Subcutaneous adipose tissue (tissue), 4 donors: Measurements from ENCODE around the gene TFPT. TPM values are rescaled to one million over a fixed set of nuclear protein-coding genes. Genes with fewer than 3 reads are reported as not detected.

ENCODE experiments used
- total RNA-seq, 4 donors: library from RNA; depleted of rRNA; stranded (reverse); fragments of >200 nt; gene quantifications; one replicate each; pipeline ENCODE4 v1.1.0, GENCODE V29; 2016
- TF ChIP-seq, protein P1 (sequence below): fragments of 450-650 bp; IDR thresholded peaks from one replicate; pipeline ENCODE4 v1.5.1; 2016; ENCODE audit warnings: low read depth, mild to moderate bottlenecking, control low read depth, antibody characterized with exemption, moderate library complexity

TFPT gene
- total RNA-seq, 4 donors from 2014 or later, result 5.7 to 23.6 (median 16.6) TPM

DNA sequence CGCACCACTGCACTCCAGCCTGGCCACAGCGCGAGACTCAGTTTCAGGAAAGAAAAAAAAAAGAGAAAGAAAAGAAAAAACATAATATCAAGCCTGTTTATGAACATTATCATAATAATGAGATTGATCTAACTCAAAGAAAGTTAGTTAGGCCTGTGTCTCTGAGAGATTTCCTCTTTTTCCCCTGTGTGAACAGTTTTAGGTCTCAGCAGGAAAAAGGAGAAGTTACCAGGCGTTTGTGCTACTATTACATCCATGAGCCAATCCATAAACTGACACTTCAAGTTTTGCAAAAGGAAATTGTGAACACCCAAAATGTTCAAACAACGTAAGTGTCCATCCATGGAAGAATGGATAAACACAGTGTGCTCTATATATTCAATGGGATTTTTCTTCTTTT is 38.1 kb downstream of the TFPT start:
- TF ChIP-seq, protein P1, sequence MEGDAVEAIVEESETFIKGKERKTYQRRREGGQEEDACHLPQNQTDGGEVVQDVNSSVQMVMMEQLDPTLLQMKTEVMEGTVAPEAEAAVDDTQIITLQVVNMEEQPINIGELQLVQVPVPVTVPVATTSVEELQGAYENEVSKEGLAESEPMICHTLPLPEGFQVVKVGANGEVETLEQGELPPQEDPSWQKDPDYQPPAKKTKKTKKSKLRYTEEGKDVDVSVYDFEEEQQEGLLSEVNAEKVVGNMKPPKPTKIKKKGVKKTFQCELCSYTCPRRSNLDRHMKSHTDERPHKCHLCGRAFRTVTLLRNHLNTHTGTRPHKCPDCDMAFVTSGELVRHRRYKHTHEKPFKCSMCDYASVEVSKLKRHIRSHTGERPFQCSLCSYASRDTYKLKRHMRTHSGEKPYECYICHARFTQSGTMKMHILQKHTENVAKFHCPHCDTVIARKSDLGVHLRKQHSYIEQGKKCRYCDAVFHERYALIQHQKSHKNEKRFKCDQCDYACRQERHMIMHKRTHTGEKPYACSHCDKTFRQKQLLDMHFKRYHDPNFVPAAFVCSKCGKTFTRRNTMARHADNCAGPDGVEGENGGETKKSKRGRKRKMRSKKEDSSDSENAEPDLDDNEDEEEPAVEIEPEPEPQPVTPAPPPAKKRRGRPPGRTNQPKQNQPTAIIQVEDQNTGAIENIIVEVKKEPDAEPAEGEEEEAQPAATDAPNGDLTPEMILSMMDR, result no peak

DNA sequence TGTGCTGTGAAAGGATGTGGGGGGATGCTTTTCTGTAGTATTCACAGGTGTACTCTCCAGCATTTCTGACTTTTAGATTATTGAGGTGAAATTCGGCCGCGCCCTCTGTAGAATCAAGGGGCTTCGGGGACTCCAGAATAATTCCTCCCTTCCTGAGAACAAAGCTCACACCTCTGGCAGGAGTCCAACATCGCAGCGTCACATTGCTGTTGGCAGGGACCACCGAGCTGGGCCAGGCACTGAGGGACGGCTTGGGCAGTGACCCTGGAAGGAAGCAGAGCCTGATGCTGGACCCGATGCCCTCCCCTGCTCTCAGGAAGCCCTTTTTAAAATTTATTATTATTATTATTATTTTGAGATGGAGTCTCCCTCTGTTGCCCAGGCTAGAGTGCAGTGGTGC is 40.6 kb downstream of the TFPT start:
- TF ChIP-seq, protein P1, result no peak

DNA sequence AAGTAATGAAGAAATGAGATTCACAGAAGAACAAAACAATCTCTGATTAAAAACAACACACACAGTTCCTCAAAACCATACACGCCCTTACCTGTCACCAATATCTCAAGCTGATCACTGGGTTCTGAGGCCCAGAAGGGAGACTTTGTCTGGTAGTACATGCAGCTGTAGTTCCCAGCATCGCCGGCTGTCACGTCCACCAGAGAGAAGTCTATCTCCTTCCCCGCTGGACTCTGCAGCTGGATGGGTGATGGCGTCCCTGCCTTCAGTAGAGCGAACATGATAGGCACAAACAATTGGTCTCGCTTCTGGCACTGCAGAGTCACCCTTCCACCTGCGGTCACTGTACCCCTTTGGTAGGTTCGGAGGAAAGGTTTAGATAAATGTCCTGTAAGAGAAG is 41.6 kb downstream of the TFPT start:
- TF ChIP-seq, protein P1, result no peak

DNA sequence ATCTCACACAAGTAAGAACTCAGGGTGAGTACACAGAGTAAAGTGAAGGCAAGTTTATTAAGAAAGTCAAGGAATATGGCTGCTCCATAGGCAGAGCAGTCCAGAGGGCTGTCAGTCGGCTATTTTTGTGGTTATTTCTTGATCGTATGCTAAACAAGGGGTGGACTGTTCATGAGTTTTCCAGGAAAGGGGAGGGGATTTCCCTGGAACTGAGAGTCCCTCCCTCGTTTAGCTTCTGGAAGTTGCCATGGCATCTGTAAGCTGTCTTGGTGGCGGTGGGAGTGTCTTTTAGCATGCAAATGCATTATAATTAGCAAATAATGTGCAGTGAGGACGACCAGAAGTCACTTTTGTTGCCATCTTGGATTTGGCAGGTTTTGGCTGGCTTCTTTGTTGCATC is 46.0 kb downstream of the TFPT start:
- TF ChIP-seq, protein P1, result no peak

DNA sequence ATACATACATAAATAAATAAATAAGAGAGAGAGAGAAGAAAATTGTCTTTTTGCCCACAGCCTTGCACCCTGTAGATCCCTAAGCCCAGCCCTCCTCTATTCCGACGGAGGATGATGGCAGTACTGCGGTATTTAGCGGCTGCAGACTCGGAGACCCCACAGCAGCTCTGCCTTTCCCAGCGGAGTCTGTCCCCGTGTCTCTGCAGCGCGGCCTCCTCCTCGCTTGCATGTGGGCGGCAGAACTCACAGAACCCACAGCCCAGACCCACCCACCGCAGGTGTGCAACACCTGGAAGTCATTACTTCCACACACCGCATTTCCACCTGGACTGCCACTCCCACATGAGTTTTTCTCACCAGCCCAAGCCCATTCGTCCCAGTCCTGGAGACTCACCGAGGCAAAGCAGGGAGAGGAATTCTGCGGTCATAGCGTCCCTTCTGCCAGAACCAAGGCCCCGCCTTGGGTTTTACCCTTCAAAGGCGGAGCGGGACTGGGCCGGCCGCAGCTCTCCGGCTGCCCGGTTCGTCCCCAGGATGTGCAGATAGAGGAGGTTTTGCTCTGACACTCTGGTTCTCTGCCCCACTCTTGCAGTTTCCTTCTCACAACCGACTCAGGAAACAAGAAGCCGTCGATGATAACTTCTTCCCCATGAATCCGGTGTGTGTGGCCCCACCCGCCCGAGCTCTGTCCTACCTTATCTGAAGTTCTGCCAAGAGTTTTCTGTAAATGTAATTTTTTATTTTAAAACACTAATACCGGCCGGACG is 51.9 kb downstream of the TFPT start, which contains the start of gene VSTM1:
TSS of gene VSTM1 (minus strand) at position 548 of the 767 bp plus-strand sequence. CDS start at position 428, 120 bp downstream.
- TF ChIP-seq, protein P1, result no peak

DNA sequence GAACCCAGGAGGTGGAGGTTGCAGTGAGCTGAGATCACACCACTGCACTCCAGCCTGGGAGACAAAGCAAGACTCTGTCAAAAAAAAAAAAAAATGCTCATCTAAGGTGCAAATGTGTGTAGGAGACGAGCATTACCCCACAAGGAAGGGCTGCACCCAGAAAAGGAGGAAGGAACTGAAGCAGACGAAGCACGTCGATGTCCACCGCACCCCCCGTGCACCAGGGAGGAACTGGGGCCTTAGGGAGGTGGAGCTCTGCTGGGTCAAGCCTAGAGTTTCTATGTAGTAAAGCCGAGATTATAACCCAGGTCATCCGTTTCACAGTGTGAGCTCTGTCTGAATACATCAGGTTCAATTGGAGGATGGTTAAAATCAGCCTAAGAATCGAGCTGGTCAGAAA is 52.8 kb downstream of the TFPT start:
- TF ChIP-seq, protein P1, result no peak

Other genes with a start within 250 kb of the TFPT start
- gene MYADM, start 247.8 kb downstream of the TFPT start, total RNA-seq, result 10 to 100 TPM; 29.9 to 37.9 (median 34.7) TPM
- gene PRKCG, start 233.5 kb downstream of the TFPT start, total RNA-seq, result not detected
- not detected for gene CACNG7, start 206.4 kb downstream of the TFPT start, total RNA-seq
- gene CACNG8, start 152.7 kb downstream of the TFPT start, total RNA-seq, result under 1 TPM in 1 of 4 donors, not detected in 3; under 0.01 TPM
- not detected for gene CACNG6, start 124.0 kb downstream of the TFPT start, total RNA-seq
- gene VSTM1, start 51.8 kb downstream of the TFPT start, total RNA-seq, result not detected
- not detected for gene TARM1, start 34.3 kb downstream of the TFPT start, total RNA-seq
- gene OSCAR, start 14.9 kb downstream of the TFPT start, total RNA-seq, result 10 to 100 TPM in 1 of 4 donors, 1 to 10 TPM in 2, under 1 TPM in 1; 0.75 to 21.9 (median 2.4) TPM
- 10 to 100 TPM in 3 of 4 donors, 1 to 10 TPM in 1; 9.5 to 89.8 (median 21.8) TPM for gene NDUFA3, start 12.8 kb downstream of the TFPT start, total RNA-seq
- gene PRPF31, start 97 bp upstream of the TFPT start, total RNA-seq, result 10 to 100 TPM; 26.6 to 43.6 (median 36.9) TPM
- gene CNOT3, start 22.1 kb upstream of the TFPT start, total RNA-seq, result 10 to 100 TPM; 16.8 to 39.4 (median 23.3) TPM
- 10 to 100 TPM in 1 of 4 donors, 1 to 10 TPM in 3; 2.9 to 12.8 (median 5.2) TPM for gene LENG1, start 44.1 kb upstream of the TFPT start, total RNA-seq
- 1 to 10 TPM in 2 of 4 donors, under 1 TPM in 1, not detected in 1; 0.17 to 2.4 (median 1.1) TPM for gene TMC4, start 57.5 kb upstream of the TFPT start, total RNA-seq
- 10 to 100 TPM in 3 of 4 donors, 1 to 10 TPM in 1; 8.8 to 36.7 (median 21.2) TPM for gene MBOAT7, start 73.9 kb upstream of the TFPT start, total RNA-seq
- 10 to 100 TPM; 13.5 to 49.7 (median 42.4) TPM for gene TSEN34, start 75.7 kb upstream of the TFPT start, total RNA-seq
- 1,000 to 10,000 TPM; 1,278 to 2,474 (median 1,889) TPM for gene RPS9, start 85.2 kb upstream of the TFPT start, total RNA-seq
- gene LILRB3, start 107.3 kb upstream of the TFPT start, total RNA-seq, result 100 to 1,000 TPM in 1 of 4 donors, 10 to 100 TPM in 3; 16.0 to 156 (median 43.1) TPM
- gene LILRA6, start 127.1 kb upstream of the TFPT start, total RNA-seq, result 10 to 100 TPM in 1 of 4 donors, 1 to 10 TPM in 3; 2.8 to 18.7 (median 9.1) TPM
- gene LILRB5, start 141.6 kb upstream of the TFPT start, total RNA-seq, result 10 to 100 TPM; 46.2 to 62.3 (median 54.8) TPM
- gene LILRB2, start 165.5 kb upstream of the TFPT start, total RNA-seq, result 10 to 100 TPM in 1 of 4 donors, 1 to 10 TPM in 3; 2.8 to 14.6 (median 7.6) TPM
- 10 to 100 TPM in 1 of 4 donors, 1 to 10 TPM in 3; 3.1 to 23.3 (median 3.4) TPM for gene LILRA5, start 197.5 kb upstream of the TFPT start, total RNA-seq
- under 1 TPM in 1 of 4 donors, not detected in 3; 0.17 TPM for gene LILRA4, start 223.5 kb upstream of the TFPT start, total RNA-seq
- 10 to 100 TPM; 25.3 to 93.2 (median 47.6) TPM for gene LAIR1, start 249.3 kb upstream of the TFPT start, total RNA-seq